SU-DHL-6 (cell line): Measurements from ENCODE around the gene ZDHHC18.

Source experiments
- CTCF ChIP-seq: fragments of 200-600 bp; sonication (generic); IDR thresholded peaks from one replicate; pipeline ENCODE4 v1.5.1; 2017; ENCODE audit warnings: antibody characterized with exemption, mild to moderate bottlenecking, low read length, moderate library complexity; ENCODE audit not compliant: insufficient read depth, poor library complexity, severe bottlenecking
- EZH2phosphoT487 ChIP-seq: fragments of 200-600 bp; sonication (generic), shearing (Covaris generic); conservative IDR thresholded peaks from 2 replicates; pipeline ENCODE4 v1.6.1; 2018; ENCODE audit warnings: mild to moderate bottlenecking, antibody characterized with exemption, low read length, moderate library complexity, mixed read lengths

DNA sequence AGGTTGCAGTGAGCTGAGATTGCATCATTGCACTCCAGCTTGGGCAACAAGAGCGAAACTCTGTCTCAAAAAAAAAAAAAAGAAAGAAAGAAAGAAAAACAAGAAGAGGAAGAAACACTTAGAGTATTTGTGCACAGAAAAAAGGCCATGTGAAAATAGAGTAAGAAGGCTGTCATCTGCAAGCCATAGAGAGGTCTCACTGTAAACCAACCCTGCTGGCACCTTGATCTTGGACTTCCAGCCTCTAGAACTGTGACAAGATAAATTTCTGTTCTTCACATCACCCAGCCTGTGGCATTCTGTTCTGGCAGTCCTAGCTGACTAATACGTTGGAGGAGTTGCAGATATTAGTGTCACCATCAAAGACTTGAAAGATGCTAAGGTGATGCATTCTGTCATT, 12.1 kb upstream of the ZDHHC18 start:
- no peak for TF ChIP-seq CTCF
- no peak for TF ChIP-seq EZH2phosphoT487
